NCI-H774 (cell line): ENCODE data around the gene RNF212.
"Not testable (repeated sequence)": the region's sequence is repeated elsewhere in the genome, so short reads cannot be mapped to it uniquely, and the experiment has no call there.

Experiments used
- DNase-seq: peaks from one replicate; lab custom pipeline; 2025; lab: John Stamatoyannopoulos, UW

The RNF212 gene

DNA sequence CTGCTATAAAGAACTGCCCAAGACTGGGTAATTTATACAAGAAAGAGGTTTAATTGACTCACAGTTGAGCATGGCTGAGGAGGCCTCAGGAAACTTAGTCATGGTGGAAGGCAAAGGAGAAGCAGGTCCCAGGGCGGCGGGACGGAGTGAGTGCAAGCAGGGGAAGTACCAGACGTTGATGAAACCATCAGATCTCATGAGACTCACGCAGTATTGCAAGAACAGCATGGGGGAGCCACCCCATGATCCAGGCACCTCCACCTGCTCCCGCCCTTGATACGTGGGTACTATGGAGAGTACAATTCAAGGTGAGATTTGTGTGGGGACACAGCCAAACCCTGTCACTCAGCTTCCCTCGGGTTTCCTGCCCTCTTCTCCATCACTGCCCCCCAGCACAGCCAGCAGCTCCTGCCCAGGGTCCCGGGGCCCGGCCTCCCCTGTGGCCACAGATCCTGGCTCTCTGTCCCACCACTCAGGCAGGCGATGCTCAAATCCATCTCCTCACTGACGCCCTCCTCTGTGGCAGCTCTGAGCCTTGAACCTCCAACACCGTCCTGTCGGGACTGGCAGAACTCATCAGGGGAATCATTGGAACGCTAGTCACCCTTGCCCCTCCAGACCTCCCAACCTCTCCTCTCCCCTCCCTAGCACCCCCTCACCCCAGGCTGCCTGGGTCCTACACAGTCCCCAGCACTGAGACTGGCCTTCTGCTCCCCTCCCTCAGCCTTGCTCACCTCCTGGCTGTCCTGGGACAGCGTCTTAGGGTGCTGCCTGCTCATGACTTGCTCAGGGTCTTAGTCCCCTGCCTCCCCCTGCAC is 64.4 kb downstream of the RNF212 start:
- no peak for DNase-seq

DNA sequence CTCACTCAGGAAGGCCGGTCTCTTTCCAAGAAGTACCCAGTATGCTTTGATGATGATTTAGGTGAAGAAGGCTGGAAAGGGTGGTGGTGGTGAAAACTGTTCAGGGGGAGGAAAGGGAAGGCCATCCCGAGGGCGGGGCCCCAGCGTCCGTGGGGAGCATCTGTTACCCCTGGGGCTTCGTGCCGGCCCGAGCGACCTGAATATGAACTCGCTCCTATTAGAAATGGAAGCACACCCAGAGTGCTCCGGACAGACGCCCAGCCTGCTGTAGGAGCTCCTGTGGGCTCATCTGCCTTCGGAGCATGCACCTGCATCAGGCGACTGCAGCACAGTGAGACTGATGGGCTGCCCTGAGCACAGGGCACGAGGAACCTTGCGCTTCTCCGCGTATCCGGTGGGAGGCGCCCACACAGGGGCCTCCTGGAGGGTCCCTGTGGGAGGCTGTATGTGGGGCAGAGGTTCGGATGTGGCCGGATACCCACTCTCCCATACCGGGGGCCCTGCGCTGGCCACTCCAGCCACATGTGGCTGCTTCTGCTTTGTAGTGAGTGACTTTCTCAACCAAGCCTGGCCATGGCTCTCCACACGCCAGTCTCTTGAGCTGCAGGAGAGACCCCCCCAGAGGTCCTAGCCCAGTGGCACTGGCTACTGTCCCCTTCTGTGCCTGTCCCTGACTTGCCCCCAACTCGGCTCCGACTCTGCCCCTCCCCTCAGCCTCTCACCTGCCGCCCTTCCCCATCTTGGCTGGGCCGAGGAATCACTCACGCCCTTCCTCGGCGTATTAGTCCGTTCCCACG is 65.2 kb downstream of the RNF212 start:
- no peak for DNase-seq

DNA sequence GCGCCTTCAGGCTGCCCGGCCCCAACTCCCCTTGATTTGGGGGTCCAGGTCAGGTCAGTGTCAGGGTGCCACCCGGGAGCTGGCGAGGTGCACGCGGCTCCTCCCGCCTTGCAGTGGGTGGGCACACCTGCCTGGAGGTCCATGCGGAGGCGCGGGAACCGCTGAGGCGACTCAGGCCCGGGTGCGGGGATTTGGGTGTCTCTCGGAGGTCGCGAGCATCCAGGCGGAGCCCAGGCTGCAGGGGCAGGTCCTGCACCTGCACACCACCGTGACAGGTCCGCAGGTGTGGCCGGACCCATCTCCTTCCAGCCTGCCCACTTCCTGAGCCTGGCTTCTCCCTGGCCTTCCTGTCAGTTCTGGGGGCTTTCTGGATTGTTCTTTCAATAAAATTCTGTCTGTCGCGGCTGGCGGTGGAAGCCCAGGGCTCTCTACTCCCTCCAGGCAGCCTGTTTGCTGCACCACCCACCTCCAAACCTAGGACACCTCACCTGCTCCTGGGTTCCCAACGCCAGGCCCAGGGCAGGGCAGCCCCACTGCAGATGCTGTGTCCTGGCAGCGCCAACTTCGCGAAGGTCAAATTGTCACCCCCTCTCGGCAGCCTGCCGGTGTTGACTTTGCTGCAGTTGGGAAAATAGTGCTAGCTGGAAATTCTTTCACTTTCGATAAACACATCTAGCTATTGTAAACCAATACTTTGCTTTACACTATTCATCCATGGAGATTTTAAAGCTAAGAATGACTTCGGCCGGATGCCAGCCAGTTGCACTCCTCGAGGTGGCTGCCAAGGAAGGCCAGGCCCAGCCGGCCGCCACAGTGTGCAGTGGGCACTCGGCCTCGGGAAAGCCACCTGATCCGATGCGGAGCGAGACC is 66.0 kb downstream of the RNF212 start:
- no peak for DNase-seq

DNA sequence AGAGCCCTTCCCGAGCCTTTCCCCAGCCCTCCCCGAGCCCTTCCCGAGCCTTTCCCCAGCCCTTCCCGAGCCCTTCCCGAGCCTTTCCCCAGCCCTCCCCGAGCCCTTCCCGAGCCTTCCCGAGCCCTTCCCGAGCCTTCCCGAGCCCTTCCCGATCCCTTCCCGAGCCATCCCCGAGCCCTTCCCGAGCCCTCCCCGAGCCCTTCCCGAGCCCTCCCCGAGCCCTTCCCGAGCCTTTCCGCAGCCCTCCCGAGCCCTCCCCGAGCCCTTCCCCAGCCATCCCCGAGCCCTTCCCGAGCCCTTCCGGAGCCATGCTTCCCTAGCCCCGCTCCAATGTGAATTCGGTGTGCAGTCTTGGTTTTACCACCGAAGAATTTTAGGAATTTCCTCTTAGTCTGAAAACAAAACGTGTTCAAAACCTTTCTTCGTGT is 66.8 kb downstream of the RNF212 start:
- not testable (repeated sequence) for DNase-seq

DNA sequence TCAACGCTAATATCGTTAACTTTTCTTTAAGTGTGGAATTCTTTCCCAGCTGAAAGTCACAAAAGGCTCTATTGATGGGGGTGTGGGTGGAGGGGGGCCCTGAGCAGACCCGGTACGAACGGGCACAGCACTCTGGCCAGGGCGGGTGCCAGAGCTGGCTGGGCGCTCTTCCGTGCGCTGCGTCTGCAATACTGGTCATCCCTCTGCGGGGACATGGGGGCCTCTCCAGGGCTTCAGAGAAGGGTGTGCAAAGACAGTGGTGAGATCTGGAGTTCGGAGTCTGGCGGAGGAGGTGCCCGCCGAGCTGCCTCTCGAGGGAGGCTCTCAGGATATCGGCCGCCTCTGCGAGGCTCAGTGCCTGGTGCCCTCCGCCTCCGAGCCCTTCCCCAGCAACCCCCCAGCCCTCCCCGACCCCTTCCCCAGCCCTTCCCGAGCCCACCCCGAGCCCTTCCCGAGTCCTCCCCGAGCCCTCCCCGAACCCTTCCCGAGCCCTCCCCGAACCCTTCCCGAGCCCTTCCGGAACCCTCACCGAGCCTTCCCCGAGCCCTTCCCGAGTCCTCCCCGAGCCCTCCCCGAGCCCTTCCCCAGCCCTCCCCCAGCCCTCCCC is 67.7 kb downstream of the RNF212 start:
- DNase-seq = no peak

DNA sequence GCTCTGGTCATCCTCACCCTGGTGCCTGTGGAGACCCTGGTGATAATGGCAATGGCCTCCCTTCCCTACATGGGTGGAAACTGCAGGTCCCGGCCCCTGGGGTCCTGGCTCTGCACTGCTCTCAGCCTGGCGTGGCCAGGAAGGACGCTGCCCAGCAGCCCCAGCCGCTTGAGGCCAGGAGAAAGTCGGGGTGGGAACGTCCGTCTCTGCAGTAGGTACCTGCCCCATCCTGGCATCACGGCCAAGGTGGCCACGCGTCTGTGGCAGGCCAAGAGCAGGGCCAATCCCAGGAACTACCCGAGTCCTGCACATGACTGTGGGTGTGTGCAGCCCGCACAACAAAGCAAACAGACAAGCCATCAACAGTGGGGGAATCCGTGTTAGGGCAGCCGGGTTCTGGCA is 68.2 kb downstream of the RNF212 start:
- no peak for DNase-seq

DNA sequence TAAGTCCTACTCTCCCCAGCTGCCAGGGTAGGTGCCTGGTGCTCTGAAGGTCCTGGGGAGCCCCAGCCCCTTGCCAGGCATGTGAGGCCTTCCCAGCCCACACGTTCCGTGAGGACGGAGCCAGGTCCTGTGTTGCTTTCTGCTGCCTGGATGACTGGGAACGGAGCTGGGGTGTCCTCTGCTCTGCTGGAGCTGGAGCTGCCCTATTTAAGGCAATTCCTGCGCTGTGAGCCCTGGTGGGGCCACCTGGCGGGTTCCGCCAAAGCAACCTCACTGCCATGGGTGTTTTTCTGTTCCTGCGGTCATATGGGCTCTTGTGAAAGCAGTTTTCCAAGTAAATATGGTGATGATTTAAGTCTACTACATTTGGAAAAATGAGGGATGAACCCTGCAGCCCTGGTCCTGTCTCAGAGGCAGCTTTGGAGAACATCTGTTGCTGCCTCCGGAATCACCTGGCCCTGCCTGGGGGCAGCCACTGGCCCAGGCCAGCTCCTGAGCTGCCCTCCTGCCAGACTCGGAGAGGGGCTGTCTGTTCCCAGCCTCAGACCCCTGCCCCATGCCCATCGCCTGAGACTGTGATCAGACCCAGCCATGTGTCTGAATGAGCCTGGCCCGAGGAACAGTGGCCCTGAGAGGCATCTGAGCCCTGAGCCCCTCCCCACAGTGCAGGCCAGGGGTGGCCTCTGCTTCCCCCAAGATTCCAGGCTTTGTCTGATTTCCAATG is 68.7 kb downstream of the RNF212 start:
- DNase-seq = no peak

DNA sequence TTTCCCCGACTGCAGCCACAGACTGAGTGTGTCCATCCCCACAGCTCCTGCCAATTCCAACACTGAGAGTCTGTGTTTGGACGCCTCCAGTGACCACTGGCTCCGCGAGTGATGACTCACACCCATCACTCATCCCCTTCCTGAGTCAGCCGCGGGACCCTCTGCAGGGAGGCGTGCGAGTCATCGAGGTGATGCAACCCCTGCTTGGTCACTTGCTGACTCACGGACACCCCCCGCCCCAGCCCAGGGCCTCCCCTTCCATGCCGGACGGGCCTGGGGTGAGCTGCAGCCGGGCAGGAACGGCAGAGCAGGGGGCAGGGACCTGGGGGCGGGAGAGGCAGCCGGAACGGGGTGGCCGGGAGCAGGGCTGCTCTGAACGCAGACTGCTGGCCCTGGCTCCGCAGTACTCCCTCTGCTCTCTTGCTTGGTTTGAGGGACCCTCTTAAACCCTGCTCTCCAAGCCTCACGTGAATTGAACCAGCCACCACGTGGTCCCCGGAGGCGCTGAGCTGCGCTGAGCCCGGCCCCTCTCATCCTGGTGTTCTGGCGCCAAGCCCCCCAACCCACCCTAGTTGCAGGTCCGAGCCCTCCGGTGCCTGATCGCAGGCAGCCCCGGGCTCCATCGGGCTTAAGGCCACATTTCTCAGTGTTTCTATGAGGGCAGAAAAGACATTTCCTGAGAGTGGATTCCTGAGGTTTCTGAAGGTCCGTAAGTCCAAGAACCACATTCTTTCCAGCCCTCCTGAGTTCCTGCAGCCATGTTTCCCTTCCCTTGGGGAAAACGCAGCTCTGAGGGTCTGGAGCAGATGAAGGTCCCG is 69.5 kb downstream of the RNF212 start:
- DNase-seq = no peak

DNA sequence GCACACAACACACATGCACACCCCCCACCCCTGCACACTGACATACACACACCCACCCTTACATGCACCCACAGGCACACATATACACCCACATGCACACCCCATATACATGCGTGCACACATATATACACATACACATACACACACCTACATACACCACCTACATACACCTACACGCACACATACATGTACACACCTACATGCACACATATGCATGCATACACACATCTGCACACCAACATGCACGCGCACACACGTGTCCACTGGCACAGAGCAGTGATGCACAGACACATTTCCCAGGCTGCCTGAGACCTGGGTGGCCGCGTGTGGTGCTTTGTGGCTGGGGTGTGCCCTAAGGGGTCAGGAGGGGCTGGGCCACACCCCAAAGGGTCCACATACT is 70.2 kb downstream of the RNF212 start:
- no peak for DNase-seq

DNA sequence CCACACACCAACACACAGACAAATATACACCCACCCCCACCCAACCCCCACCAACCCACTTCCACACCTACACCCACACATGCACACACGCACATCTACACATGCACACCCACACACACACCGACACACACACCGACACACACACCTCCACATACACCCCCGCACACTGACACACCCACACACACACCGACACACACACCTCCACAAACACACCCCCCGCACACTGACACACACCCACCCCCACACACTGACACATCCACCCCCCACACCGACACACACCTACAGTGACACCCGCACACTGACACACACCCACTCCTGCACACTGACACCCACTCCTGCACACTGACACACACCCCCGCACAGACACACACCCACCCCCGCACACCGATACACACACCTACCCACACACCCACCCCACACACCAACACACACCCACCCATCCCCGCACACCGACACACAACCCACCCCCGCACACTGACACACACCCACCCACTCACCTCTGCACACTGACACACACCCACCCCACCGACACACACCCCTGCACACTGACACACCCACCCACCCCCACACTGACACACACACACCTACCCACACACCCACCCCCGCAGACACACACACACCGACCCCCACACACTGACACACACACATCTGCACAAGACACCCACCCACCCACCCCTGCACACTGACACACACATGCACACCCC is 70.9 kb downstream of the RNF212 start:
- DNase-seq = no peak

DNA sequence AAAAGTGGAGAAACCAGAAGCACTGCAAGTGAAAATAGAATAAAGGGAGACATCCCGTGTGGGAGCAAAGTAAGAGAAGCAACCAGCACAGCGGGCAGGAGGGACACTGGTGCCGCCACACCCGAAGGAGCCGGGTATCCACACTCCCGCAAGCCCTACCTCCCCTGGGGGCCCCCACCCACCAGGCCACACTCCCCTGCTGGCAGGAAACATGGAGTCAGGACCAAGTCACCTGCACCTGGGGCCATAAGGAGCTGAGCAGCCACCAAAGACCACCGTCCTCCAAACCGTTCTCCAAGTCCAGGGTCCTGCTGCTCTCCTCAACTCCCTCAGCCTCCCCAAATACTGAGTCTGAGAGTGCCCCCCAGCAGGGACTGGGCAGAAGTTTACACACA is 71.4 kb downstream of the RNF212 start:
- no peak for DNase-seq

DNA sequence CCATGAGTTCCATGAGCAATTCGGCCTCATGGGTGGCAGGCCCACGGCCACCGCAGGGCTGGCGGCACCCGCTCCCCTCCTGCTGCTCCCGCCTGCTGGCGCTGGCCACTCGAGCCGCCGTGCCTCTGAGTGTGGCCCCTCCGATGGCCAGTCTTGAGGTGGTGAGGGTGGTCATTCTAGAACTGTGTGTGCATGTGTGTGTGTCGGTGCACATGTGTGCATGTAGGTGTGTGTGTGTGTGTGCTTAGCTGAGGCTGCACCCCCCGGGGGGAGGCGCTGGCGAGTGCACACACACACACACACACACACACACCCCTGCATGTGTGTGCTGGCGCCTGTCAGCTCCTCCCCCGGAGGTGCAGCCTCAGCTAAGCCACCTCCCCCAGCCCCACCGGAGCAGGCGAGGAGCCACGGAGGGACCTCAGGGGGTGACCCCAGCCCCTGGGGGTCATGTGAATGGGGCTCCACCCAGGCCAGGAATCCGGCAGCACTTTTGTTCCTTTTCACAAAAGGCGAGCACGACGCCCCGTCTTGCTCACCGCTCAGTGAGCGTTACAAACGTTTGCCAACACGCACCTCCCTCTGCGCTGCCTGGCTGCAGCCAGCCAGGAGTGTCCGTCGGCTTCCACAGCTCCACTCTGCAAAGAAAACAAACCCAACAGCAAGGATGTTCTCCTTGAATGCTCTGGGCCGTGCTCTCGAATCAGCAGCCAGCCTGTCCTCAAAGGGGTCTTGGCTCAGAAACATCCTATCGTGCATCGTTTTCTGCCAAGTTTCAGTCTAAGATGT is 72.0 kb downstream of the RNF212 start:
- no peak for DNase-seq

DNA sequence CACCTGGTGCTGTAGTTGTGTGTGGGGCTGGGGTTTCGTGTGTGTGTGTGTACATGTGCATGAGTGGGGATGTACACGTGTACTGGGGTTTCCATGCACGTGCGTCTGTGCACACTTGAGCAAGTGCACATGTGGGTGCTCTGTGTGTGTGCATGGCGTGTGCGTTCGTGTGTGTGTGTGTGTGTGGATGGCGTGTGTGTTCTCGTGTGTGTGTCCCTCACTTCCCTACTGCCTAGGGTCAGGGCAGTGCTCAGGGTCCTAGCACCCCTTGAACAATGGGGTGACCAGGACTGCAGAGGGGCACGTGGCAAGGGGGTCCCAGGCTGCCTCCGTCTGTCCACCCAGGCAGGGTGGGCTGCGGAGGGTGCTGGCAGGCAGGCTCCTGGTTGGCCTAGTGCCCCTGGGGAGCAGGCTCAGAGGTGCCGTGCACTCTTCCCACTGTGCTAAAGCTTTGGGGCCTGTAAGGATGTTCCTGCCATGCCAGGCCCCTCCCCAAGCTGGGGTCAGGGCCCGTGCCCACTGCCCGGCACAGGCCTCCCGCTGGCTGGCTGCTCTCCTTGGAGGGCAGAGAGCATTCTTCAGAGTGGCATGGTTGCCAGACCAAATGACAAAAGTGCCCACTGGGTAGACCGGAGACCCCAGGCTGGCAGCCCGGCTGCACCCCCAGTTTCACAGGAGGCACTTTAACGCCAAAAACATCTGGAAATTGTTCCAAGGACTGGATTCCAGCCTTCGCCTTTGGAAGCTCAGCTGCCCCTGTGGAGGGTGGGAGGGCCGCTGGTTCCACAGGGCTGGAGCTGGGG is 72.8 kb downstream of the RNF212 start:
- DNase-seq = no peak

DNA sequence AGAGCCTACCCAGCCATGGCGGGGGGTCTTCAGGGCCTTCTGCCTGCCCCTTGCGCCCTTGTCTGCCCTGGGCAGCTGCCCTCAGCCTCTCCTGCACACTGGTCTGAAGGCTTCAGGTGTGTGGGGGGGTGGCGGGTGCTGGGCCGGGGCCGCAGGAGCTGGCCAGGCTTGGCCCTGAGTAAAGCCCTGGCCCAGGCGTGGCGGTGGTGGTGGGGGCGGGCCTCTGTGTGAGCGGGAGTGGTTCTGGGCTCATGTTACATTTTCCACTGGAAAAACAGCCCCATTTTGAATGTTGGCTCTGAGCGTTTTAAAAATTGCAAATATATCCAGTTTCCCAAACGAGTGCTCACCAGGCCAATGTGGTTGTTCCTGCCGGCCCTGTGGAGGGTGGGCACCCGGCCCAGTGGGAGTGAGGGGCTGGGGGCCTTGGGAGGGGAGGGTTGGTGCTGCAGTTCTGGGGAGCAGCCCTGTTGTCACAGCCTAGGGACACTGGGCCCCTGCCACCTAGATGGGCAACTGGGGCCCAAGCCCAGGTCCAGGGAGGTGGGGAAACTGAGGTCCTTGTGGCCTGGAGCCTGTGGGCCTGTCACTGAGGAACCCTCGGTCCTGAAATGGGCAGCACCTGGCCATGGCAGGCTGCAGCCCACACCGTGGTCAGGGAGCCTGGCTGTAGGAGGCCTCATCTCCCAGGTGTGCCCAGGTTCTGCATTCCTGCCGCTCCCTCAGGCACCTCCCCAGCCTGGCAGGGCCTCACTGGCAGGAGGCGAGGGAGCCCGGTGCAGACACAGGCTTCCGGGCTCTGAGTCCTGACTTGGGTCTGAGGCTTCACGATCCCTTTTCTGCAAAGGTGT is 73.6 kb downstream of the RNF212 start:
- no peak for DNase-seq

DNA sequence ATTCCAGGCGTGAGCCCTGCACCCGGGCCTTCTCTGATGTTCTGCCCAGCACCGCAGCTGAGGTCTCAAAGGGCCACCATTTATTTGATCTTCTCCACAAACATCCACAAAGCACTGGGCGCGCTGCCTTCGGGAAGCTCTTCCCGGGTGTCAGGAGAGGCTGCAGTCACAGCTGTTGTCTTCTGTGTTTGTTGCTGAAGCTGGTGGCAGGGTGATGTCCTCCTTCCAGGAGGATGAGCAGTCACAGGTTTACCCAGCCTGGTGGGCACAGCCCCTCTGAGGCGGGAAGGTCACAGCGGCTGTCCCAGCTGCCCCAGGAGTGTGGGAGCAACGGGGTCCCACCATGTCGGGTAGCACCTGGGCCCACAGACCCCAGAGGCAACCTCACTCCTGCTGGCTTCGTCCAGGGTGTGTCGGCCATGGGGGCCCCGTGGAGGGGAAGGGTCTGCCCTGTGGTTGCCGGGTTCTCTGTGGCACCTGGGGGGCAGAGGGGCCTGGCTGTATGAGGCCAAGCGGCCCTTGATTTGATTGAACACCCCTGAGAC is 74.3 kb downstream of the RNF212 start:
- no peak for DNase-seq

DNA sequence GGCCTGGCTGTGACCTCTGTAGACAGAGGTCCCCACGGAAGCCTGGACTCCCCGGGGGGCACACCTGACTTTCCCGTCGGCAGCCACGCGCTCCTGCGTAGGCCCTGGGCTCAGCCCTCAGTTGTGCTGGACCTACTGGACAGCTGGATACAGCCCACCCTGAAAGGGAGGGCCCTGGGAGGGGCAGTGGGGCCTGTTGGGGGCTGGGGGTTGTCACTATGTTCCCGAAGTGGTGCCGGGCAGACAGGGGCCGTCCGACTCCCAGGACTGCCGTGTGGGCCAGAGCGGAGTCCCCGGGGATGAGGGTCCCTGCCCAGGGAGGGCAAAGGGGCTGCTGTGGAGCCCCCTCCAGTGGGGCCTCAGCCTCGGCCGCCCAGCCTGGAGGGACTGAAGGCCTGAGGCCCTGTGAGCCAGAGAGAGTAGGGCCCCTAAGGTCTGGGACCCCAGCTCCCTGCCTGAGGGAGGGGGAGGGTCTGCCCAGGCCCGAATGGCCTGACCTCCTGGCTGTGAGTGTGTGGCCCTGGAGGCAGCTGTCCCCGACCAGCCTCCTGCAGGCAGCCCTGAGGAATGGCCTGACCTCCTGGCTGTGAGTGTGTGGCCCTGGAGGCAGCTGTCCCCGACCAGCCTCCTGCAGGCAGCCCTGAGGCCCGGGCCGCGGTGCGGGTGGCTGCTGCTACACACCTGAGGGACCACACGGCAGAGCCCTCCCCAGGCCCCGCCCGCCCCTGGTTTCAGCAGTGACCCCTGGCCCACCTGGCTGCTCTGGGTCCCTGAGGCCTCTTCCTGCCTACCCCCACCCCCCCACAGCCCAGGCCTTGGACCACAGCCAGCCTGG is 76.2 kb downstream of the RNF212 start:
- no peak for DNase-seq
